KMS-11 (cell line): ENCODE results near the gene UBN2.
A peak's percentile ranks its signal among the peaks of the same experiment; 100 is the strongest.

Experiments used
- H2AFZ ChIP-seq: fragments of 200-600 bp; sonication (generic); 2 replicates; pipeline ENCODE4 v1.6.1; 2016; ENCODE audit warnings: antibody characterized with exemption, mixed run types, low read depth
- H3K27ac ChIP-seq: fragments of 200-600 bp; sonication (generic); 2 replicates; pipeline ENCODE4 v1.6.1; 2016; ENCODE audit warnings: mild to moderate bottlenecking, mixed run types
- H3K27me3 ChIP-seq: fragments of 200-600 bp; sonication (generic); 2 replicates; pipeline ENCODE4 v1.6.1; 2017; ENCODE audit warnings: mild to moderate bottlenecking, low read depth, mixed run types, moderate library complexity; ENCODE audit not compliant: insufficient read depth
- H3K36me3 ChIP-seq: fragments of 200-600 bp; sonication (generic); 2 replicates; pipeline ENCODE4 v1.6.1; 2017; ENCODE audit warnings: mild to moderate bottlenecking, mixed run types; ENCODE audit not compliant: insufficient read depth
- H3K4me1 ChIP-seq: fragments of 200-600 bp; sonication (generic); 2 replicates; pipeline ENCODE4 v1.6.1; 2016; ENCODE audit warnings: mild to moderate bottlenecking, low read depth, mixed run types; ENCODE audit not compliant: poor library complexity, severe bottlenecking
- H3K4me2 ChIP-seq: fragments of 200-600 bp; sonication (generic); 2 replicates; pipeline ENCODE4 v1.7.0; 2016; ENCODE audit warnings: mild to moderate bottlenecking, mixed run types
- H3K4me3 ChIP-seq: fragments of 200-600 bp; sonication (generic); IDR thresholded peaks from 2 replicates; pipeline ENCODE4 v1.6.1; 2017; ENCODE audit warnings: low read depth, low read length, mixed read lengths; ENCODE audit not compliant: insufficient read depth
- H3K79me2 ChIP-seq: fragments of 200-600 bp; sonication (generic); 2 replicates; pipeline ENCODE4 v1.6.1; 2016; ENCODE audit warnings: low read depth, mixed run types; ENCODE audit not compliant: insufficient read depth
- H3K9ac ChIP-seq: fragments of 200-600 bp; sonication (generic); 2 replicates; pipeline ENCODE4 v1.6.1; 2016; ENCODE audit warnings: mild to moderate bottlenecking, mixed run types
- H4K20me1 ChIP-seq: fragments of 200-600 bp; sonication (generic); 2 replicates; pipeline ENCODE4 v1.6.1; 2016; ENCODE audit warnings: mild to moderate bottlenecking, mixed run types; ENCODE audit not compliant: insufficient read depth
- CTCF ChIP-seq: fragments of 200-600 bp; sonication (generic); conservative IDR thresholded peaks from 2 replicates; pipeline ENCODE4 v1.6.1; 2017; ENCODE audit warnings: low read depth, mild to moderate bottlenecking, antibody characterized with exemption, low read length, moderate library complexity, mixed read lengths

The UBN2 gene

GRCh38 chr7:139230774-139231512, at the start of gene UBN2:
Gene UBN2 (plus strand): TSS chr7:139231237. CDS start chr7:139231485, 248 bp downstream.
- no peaks in the 10 kb centered on the region for H4K20me1 ChIP-seq
- H3K36me3 ChIP-seq: no peaks in the 10 kb centered on the region
- no peaks in the 10 kb centered on the region for H3K27me3 ChIP-seq
- H3K27ac ChIP-seq: peak within 1 kb of the TSS; percentile 60
- peaks cover 26% of the 10 kb centered on the region for H3K4me1 ChIP-seq
- TF ChIP-seq CTCF: no peak
- peak within 1 kb of the TSS; percentile 83 for H3K9ac ChIP-seq
- H2AFZ ChIP-seq: peak within 1 kb of the TSS; percentile 82
- H3K4me3 ChIP-seq: no peak within 1 kb of the TSS
- peak within 1 kb of the TSS; percentile 78 for H3K4me2 ChIP-seq
- peaks cover 33% of the 10 kb centered on the region for H3K79me2 ChIP-seq

GRCh38 chr7:139181404-139181803, 49.6 kb upstream of the UBN2 start:
- Histone ChIP-seq H4K20me1 (no peaks in the 10 kb centered on the region), H2AFZ (no peak overlapping the region), H3K27ac (no peak overlapping the region), H3K4me3 (no peak overlapping the region), H3K9ac (no peak overlapping the region), H3K4me1 (peaks cover 15% of the 10 kb centered on the region), H3K36me3 (0 out of 2 replicates have a peak, but pooled peaks cover 5% of the 10 kb centered on the region), H3K4me2 (no peak overlapping the region), H3K79me2 (no peaks in the 10 kb centered on the region), H3K27me3 (no peaks in the 10 kb centered on the region)
- TF ChIP-seq CTCF: no peak

GRCh38 chr7:139182363-139182762, 48.7 kb upstream of the UBN2 start:
- H3K79me2 ChIP-seq: no peaks in the 10 kb centered on the region
- peaks cover 15% of the 10 kb centered on the region for H3K4me1 ChIP-seq
- H3K4me2 ChIP-seq: no peak overlapping the region
- no peak overlapping the region for H3K4me3 ChIP-seq
- H3K27ac ChIP-seq: no peak overlapping the region
- H3K9ac ChIP-seq: no peak overlapping the region
- H4K20me1 ChIP-seq: no peaks in the 10 kb centered on the region
- no peaks in the 10 kb centered on the region for H3K27me3 ChIP-seq
- H2AFZ ChIP-seq: no peak overlapping the region
- no peak for TF ChIP-seq CTCF
- 0 out of 2 replicates have a peak, but pooled peaks cover 5% of the 10 kb centered on the region for H3K36me3 ChIP-seq

- peaks cover 15% of the 10 kb centered on the region for H3K4me1 ChIP-seq
- TF ChIP-seq CTCF: no peak
- no peaks in the 10 kb centered on the region for H3K27me3 ChIP-seq
- no peak overlapping the region for H3K27ac ChIP-seq
- no peak overlapping the region for H2AFZ ChIP-seq
- H3K79me2 ChIP-seq: no peaks in the 10 kb centered on the region
- no peak overlapping the region for H3K9ac ChIP-seq
- no peak overlapping the region for H3K4me3 ChIP-seq
- 0 out of 2 replicates have a peak, but pooled peaks cover 5% of the 10 kb centered on the region for H3K36me3 ChIP-seq
- H3K4me2 ChIP-seq: no peak overlapping the region
- no peaks in the 10 kb centered on the region for H4K20me1 ChIP-seq
These were observed 47.8 kb upstream of the UBN2 start for GRCh38 chr7:139183251-139183650.
